Activated CD4-positive, alpha-beta T cell treated with anti-CD3 and anti-CD28 coated beads, Interleukin-2, Interleukin-4, amounts not matched to agents 100 ng/mL and 50 ng/mL, durations not matched to agents 16 hours and 8 hours (primary cell): ENCODE data around the gene ARMC10.
"Not testable (repeated sequence)": the region's sequence is repeated elsewhere in the genome, so short reads cannot be mapped to it uniquely, and the experiment has no call there.

Source experiments
- DNase-seq: peaks from one replicate; pipeline ENCODE4 v3.0.0-alpha.2; 2020; ENCODE audit warnings: low spot score

Gene ARMC10

DNA sequence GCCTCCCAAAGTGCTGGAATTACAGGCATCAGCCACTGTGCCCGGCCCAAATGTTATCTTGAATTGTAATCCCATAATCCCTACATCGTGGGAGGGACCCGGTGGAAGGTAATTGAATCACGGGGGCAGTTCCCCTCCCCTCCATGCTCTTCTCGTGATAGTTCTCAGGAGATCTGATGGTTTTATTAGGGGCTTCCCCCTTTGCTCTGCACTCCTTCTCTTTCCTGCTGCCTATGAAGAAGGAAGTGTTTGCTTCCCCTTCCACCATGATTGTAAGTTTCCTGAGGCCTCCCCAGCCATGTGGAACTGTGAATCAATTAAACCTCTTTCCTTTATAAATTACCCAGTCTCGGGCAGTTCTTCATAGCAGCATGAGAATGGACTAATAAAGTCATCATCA lies 3.3 kb downstream of the ARMC10 start:
- not testable (repeated sequence) for DNase-seq

DNA sequence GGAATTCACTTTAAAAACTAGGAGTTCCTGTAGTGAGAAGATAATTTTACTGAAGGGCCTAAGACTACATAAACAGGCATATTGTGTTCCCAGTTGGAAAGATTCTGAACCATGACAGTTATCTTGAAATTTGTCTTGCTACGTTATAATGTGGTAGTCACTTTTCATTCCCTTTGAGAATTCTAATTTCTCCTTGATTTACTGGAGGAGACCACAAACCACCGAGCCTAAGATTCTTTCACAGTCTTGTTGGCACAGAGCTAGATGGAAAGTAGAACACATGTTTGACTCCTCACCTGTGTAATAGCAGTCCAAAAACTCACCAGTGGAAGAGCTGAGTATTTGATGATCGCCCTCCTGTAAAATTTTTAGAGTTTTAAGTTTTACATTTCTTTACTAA lies 4.9 kb downstream of the ARMC10 start:
- no peak for DNase-seq

- DNase-seq, result no peak
These were observed 6.0 kb downstream of the ARMC10 start for GRCh38 chr7:103080923-103081322.

DNA sequence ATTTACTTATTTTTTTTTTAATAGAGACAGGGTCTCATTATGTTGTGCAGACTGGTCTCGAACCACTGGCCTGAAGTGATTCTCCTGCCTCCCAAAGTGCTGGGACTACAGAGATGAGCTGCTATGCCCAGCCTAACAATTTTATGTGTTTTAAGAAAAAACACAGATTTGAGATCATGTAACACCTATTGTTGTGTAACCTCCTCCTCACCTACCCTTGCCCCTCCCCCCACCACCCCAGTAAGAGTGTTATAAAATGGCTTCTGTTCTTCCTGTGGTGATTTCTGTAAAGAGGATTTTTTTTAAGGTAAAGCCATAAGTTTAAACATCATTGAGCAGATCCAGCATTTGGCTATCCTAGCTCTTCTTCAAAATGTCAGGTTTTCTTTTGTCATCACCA lies 7.6 kb downstream of the ARMC10 start:
- DNase-seq, result no peak

DNA sequence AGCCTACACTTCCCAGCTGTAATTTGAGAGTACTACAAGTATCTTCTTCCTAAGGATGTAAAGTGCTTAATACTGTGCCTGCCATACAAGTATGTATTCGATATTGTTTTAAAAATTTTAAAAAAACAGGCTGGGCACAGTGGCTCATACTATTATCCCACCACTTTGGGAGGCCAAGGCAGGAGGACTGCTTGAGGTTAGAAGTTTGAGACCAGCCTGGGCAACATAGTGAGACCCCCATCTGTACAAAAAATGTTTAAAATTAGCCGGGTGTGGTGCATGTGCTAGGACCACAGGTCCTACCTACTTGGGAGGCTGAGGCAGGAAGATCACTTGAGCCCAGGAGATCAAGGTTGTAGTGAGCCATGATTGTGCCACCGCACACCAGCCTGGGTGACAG lies 8.3 kb downstream of the ARMC10 start:
- no peak for DNase-seq

DNA sequence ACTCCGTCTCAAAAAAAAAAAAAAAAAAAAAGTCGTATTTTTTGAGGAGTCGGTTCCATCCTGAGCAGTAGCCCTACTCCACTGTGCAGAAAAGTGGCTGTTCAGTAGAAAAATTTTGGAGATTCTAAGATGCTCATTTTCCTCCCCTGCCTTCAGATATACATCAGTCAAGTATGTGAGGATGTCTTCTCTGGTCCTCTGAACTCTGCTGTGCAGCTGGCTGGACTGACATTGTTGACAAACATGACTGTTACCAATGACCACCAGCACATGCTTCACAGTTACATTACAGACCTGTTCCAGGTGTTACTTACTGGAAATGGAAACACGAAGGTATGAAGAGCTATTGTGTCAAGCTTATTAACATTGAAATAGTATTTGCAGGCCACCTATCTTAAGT lies 17.4 kb downstream of the ARMC10 start:
- not testable (repeated sequence) for DNase-seq

- no peak for DNase-seq
These were observed 18.5 kb downstream of the ARMC10 start for GRCh38 chr7:103093429-103093828.

DNA sequence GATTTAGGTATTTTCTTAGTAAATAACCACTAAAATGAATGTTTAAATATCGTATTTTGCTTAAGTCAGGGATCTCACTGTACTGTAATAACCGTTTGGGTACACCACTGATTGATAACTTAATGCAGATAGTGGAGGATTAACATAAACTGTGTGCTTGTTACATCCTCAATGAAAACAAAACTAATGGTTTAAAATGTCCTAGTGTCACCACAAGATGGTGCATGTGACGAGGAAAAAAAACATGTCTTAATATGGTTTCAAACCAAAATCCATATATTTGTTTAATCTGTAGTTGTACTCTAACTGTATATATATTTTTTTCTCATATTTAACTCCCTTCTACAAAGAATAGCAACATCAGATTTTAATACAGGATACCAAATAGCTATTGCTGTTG lies 19.2 kb downstream of the ARMC10 start:
- DNase-seq, result no peak

GRCh38 chr7:103095558-103095957 lies 20.6 kb downstream of the ARMC10 start:
- DNase-seq, result not testable (repeated sequence)

- no peak for DNase-seq
These were observed 22.1 kb downstream of the ARMC10 start for GRCh38 chr7:103097041-103097440.

GRCh38 chr7:103100348-103100747 lies 25.4 kb downstream of the ARMC10 start:
- DNase-seq, result no peak

DNA sequence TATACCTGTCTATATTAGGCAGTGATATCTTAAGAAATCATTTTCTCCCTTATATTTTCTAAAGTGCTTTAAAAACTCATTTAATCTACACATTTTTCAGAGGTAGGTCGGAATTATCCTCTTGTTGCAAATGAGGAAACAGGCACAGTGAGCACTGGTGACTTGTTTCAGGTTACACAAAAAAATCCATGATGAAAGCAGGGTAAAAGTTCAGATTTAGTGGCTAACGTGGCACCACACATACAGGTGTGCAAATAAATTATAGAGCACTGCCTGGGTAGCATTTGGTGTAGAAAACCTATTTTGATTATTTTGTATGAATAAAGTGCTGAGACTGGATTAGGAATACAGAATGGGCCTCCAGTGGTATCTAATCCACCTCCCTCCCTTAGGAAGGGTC lies 26.6 kb downstream of the ARMC10 start:
- DNase-seq, result no peak

GRCh38 chr7:103106005-103106702 lies 31.2 kb downstream of the ARMC10 start:
- no peak for DNase-seq

DNA sequence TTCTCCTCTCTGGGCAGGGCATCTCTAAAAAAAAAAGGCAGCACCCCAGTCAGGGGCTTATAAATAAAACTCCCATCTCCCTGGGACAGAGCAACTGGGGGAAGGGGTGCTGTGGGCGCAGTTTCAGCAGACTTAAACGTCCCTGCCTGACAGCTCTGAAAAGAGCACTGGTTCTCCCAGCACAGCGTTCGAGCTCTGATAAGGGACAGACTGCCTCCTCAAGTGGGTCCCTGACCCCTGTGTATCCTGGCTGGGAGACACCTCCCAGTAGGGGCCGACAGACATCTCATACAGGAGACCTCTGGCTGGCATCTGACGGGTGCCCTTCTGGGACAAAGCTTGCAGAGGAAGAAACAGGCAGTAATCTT lies 31.7 kb downstream of the ARMC10 start:
- not testable (repeated sequence) for DNase-seq

DNA sequence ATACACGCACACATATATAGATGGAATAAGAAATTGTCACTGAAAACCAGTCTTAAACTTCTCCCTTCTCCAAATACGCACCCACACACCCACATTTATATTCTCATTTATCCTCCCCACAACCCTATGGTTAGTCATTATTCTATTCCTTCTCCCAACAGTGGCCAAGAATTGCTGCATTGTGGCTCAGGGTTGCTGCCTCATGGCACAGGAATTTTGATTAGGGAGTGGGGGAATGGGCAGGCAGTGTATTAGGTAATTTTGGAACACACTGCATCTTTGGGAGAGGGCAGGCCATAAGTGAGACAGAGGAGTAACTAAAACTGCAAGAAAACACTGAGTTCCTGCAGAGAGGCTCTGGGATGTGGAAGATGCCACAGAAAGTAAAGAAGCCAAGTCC lies 38.2 kb downstream of the ARMC10 start:
- no peak for DNase-seq

DNA sequence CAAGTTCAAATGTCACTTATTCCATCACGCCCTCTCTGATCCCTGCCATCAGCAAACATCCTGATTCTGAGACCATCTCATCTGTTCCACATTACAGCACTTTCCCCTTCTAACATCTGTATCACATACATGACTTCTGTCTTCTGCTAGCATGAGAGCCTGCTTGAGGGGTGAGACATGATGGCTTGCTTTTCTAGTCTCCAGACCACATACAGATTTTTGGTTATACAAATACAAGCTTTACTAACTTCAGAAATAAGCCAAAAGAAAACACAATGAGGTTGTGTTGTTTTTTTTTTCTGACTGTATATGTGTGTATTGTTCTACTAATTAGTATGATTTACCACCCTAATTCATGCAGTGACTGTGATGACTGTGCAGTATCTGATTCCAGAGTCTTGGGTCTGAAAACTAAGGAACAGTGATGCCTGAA lies 39.7 kb downstream of the ARMC10 start:
- DNase-seq, result no peak

GRCh38 chr7:103115771-103116170 lies 40.8 kb downstream of the ARMC10 start:
- no peak for DNase-seq

DNA sequence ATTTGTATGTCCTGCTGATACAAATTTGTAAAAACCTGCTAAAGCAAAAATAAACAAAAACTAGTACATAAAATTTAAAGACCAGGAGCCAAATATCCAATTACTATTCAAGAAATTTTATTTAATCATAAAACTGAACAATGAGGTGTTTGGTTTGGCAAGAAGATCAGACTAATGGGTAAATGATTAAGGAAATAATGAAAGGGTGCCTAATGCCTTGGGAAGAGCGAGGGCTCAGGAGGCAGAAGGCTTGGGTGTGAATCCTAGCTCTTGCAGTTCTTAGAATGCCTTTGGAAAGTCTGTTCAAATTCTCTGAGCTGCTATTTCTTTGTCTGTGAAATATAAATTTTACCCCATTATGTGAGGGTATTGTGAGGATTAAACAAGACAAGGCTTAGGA lies 41.6 kb downstream of the ARMC10 start:
- no peak for DNase-seq

DNA sequence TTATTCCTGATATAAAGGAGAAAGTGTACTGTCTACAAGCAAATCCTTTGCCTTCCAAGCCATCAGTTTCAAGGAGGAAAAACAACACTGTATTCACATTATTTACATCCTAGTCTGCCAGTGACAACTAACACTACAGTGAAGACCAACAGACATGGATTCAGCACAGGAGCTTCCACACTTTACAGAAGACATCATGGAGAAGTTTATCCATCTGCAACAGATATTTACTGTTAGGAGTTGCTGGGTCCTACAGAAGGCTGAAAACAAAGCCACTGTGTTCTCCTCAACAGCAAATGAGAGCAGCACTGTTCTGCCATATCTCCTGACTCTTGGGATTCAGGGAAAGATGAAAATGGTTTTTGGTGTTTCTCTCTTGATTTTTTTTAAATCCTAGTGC lies 42.1 kb downstream of the ARMC10 start:
- DNase-seq, result no peak

GRCh38 chr7:103117465-103117864 lies 42.5 kb downstream of the ARMC10 start:
- DNase-seq, result no peak

- DNase-seq, result no peak
These were observed 44.9 kb downstream of the ARMC10 start for GRCh38 chr7:103119791-103120291.

DNA sequence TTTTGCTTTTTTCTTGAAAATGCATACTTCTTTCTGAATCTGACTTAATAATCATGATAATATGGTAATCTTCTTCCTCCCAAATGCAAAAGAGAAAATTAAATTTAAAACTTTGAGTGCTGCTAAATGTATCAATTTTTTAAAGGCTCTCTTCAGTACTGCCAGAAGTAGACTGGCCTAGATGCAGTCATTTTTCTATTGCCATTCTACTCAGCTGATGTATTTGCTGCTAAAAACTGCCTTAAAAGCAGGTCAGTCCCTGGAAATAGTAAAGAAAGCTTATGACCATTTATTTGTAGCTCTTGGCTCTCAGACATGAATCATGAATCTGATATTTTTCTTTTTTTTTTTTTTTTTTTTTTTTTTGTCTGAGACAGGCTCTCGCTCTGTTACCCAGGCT lies 45.4 kb downstream of the ARMC10 start:
- DNase-seq, result no peak

DNA sequence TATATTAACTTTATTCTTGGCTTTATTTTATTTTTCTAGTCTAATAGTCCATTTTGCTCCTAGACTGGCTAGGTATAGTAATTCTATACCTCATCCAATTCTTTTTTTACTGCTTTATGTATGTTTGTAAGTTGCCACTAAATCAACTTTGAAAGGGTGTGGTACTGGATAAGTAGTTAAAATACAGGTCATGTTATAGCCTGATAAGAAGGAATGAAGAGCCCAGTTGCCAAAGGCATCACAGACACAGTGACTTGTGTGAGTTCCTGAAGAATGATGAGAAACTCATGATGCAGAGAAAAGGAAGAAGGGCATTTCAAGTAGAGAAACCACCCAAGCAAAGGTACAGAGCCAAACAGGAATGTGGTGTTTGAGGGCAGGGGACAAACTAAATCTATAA lies 46.7 kb downstream of the ARMC10 start:
- no peak for DNase-seq

DNA sequence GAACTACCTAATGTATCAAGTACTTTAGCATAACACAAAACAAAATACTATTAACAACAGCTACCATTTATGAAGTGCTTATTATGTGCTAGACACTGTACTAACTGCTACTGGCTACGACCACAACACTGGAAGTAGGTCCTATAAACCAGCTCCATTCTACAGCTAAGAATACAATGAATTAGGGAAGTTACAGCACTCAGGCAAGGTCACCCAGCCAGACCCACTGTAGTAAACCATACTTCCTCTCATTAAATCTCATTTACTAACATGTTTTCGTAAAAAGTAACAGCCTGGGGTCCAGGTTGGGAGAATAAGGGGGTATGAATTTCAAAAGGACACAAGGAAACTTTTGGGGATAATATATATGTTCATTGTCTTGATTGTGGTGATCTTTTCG lies 48.6 kb downstream of the ARMC10 start:
- DNase-seq, result no peak
